Medulla oblongata (tissue), 1 donor: ENCODE measurements around the gene SH3BP2.
A peak's percentile ranks its signal among the peaks of the same experiment; 100 is the strongest.

Source experiments
- DNase-seq: peaks from one replicate; pipeline ENCODE4 v3.0.0-alpha.2; 2015; ENCODE audit errors: extremely low spot score

SH3BP2 gene

DNA sequence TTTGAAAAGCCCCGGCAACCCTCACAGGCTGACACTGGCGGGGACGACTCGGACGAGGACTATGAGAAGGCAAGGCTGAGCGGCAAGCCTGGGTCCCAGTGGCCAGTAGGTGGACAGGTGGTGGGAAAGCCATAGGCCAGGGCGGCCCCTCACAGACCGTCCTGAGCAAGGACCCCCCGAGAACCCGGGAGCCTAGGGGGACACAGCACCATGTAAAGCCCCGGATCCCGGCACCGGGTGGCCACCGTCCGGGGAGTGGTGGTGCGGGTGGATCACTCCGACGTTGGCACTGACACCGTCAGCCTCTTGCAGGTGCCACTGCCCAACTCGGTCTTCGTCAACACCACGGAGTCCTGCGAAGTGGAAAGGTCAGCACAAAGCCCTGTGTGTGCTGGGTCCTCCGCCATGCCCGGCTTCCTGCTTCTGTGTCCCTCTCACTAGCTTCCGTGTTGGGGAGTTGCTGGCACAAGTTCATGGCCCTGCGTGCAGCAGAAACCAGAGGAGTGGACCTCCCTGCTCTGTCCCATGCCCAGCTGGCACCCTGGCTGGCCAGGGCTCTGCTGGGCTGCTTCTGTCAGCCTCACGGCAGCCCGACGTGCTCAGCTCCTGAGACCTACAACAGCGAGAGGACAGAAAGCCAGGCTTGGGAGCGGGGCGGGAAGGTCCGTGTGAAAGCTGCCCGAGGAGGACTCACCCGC, 38.9 kb downstream of the SH3BP2 start:
- DNase-seq, result no peak

DNA sequence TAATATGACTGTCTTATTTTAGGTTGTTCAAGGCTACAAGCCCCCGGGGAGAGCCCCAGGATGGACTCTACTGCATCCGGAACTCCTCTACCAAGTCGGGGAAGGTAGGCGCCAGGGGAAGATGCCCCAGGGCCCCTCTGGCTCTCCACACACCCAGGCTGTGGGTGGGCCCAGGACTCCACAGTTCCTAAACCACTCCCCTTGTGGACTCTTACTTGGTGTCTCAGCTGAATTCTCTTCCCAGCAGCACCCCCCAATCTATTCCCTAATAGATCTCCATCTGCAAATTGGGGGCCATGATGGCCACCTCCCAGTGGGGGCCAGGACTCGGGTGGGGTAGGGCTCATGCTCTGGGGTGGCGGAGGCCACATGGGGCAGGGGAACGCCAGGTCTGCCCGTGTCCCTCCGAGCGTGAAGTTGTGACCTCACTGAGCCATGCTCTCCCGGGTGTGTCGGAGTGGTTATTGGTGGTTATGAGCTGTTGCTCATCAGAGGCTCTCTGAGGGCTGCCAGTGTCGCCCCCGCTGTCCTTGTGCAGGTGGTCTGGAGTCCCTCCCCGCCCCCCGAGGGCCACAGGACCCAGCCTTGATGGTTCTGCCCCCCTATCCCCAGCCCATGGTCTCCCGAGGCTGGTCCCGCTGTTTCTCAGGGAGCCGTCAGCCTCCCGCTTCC, 39.6 kb downstream of the SH3BP2 start:
- no peak for DNase-seq

DNA sequence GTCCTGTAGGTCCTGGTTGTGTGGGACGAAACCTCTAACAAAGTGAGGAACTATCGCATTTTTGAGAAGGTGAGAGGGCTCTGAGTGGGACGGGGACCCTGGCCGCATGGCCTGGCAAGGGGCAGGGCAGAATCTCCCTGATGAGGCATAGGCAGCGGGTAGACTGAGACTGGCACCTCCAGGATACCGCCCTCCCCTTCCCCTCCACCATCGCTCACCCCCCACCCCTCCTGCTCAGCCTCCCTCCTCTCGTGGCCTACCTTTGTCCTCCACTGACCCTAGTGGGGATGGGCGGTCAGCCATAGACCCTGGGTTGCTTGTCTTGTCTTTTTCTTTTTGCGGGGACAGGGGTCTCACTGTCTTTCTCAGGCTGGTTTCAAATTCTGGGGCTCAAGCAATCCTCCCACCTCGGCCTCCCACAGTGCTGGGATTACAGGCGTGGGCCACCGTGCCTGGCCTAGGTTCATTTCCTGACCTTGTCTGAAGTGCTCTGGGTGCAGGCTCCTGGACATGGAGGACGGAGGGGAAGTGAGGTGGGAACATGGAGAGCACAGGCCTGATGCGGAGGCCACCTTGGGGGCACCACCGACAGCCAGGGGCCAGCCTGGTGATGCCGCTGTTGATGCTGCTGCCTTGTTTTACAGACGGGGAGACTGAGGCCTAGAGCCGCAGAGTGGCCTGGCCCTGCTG, 40.2 kb downstream of the SH3BP2 start:
- DNase-seq, result no peak

DNA sequence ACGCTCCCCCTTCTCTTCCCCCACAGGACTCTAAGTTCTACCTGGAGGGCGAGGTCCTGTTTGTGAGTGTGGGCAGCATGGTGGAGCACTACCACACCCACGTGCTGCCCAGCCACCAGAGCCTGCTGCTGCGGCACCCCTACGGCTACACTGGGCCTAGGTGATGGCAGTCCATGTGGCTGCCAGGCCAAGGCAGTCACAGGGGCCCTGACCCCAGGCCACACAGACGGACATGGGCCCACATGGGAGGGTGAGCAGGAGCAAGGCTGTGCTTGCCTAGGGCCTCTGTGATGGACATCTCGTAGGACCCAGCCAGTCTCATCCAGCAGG, 40.8 kb downstream of the SH3BP2 start:
- no peak for DNase-seq

DNA sequence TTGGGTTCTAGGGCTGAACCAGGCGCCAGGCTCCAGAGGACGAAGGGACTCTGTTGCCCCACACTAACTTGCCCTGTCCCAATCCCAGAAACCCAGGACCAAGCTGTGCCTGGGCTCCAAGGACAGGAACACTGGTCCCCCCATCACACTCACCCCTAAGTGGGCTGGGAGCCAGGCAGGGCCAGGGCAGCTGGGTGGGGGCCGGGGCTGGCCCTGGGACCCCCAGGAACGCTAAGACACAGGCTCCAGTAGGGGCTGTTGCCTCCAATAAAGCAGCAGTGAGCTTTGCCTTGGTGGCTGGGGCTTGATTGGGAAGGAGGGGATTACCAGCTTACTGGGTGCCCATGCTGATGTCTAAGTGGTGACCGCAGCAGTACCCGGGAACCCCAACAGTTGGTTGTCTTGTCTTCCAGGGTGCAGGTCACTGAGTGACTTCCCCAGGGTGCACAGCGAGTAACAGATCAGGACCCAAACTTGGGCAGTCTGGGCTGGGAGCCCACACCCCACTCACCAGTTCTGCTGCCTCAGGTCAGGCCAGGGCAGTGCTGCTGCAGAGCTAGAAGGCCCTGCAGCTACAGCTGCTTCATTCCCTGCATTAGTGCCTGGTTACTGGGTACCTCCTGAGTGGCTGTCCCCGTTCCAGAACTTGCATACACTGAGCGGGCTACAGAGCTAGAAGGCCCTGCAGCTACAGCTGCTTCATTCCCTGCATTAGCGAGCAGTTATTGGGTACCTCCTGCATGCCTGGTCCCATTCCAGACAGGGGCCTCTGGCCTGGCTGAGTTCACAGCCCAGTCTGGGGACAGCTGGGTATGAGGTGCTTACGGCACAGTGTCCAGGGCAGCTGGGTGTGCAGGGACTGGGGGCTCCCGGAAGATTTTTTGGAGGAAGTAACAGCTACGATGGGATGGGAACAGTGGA, 41.4 kb downstream of the SH3BP2 start:
- no peak for DNase-seq

DNA sequence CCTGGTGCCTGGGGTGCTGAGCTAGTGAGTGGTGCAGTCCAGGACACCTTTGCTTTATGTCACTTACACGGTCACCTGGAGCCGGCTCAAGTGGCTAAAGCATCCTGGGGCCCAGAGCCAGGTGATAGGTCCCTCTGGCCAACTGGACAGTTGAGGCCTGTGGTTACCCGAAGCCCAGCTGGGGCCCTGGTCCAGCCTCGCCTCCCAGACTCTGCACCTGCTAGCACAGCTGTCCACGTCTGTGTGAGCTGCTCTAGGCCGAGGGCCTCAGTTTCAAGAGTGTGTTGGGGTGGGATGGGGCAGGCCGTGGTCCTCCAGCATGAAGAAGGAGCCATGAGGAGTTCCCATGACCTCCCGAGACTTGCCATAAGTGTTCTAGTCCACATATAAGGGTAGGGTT, 43.1 kb downstream of the SH3BP2 start:
- no peak for DNase-seq

DNA sequence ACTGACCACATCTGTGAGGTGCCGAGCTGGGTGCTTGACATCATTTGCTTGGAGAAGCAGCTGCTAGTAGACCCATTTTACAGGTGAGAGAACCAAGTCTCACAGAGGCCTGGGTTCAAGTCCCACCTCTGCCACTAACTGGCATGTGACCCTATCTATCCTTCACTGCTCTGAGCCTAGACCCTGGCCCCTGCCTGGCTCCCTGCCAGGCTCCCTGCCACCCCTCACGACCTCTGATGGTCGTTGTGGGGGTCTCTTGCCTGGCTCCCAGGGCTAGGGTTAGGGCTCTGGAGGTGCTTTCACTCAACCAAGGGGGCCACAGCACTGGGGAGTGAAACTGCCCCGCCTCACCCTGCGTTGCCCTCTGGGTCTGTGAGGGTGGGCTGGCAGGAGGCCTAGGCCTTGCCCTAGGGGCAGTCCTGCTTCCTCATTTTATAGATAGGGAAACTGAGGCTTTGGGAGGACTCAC, 43.5 kb downstream of the SH3BP2 start:
- DNase-seq, result no peak

DNA sequence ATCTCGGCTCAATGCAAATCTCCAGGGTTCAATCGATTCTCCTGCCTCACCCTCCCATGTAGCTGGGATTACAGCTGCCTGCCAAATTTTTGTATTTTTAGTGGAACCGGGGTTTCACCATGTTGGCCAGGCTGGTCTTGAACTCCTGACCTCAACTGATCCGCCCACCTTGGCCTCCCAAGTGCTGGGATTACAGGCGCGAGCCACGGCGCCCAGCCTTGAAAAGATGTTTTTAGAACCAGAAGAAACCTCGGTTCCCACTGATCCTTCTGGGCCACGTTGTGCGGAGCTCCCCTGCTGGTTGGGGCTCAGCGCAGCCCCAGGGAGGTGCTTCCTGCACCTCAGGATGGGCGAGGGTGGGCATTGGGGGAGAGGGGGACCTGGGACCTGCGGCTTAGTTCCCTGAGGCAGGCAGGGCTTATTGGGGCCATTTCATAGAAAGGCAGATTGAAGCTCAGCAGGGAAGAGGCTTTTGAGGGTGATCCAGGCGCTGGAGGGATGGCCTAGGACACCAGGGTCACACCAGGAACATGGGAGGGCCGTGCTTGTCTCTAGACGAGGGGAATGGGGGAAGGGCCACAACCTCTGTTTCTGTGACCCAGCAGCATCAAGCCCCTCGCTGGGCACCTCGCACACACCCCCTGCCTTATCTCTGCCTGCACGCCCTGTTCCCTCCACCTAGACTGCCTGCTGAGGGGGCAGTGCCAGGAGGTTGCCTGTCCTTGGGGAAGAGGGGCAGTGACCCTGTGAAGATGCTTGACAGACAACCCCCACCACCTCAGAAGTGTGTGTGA, 44.4 kb downstream of the SH3BP2 start:
- DNase-seq, result no peak

DNA sequence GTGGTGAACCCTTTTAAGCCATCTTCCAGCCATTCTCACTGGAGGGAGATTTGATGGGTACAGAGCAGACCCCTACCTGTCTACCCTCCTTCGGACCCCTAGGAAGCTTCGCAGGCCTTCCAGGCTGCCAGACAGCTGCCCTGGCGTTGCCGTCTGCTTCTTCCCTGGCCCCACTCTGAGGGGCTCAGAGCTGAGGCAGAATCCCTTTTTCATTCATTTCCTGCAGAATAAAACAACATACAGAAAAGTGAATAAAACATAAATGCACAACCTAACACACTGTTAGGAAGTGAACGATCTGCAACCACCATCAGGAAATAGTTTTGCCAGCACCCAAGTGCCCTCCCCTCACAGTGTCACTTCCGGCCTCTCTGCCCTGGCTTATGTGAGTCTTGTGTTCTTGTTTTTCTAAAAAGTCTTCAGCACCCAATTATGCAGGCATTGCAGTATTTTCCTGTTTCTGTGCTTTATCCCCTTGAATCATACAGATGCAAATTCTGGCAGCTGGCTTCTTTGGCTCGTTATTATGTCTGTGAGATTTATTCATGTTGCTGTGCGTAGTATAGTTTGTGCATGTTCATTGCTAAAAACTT, 45.1 kb downstream of the SH3BP2 start:
- peak; percentile 76 for DNase-seq

DNA sequence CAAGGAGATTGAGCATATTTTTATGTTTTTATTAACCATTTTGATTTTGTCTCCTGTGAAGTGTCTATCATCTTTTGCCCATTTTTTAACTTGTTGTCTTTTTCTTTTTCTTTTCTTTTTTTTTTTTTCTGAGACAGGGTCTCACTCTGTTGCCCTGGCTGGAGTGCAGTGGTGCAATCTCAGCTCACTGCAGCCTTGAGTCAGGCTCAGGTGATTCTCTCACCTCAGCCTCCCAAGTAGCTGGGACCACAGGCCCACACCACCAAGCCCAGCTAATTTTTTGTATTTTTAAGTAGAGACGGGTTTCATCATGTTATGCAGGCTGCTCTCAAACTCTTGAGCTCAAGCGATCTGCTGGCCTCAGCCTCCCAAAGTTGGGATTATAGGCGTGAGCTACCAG, 46.2 kb downstream of the SH3BP2 start:
- no peak for DNase-seq

DNA sequence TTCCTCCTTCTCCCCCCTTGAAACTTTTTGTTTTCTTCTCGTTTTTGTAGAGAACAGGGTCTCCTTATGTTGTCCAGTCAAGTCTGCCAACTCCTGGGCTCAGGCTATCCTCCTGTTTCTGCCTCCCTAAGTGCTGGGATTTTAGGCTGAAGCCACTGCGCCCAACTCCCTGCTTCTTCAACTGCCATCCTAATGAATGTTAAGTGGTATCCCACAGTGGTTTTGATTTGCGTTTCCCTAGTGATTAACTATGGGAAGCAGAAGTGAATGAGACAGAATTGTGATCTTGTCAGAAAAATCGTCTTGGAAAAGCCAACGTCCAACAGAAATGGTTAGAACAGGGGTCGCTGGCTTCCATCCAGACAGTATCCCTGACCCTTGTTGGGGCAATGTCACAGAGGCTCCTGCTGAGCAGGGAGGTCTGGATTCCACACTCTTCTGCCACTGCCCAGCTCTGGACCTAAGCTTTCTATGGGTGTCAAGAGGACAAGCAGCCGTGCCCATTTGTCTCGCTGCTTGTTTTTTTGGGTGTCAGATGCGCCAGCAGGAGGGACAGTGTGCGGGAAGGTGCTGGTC, 49.9 kb downstream of the SH3BP2 start:
- DNase-seq, result peak; percentile 34

DNA sequence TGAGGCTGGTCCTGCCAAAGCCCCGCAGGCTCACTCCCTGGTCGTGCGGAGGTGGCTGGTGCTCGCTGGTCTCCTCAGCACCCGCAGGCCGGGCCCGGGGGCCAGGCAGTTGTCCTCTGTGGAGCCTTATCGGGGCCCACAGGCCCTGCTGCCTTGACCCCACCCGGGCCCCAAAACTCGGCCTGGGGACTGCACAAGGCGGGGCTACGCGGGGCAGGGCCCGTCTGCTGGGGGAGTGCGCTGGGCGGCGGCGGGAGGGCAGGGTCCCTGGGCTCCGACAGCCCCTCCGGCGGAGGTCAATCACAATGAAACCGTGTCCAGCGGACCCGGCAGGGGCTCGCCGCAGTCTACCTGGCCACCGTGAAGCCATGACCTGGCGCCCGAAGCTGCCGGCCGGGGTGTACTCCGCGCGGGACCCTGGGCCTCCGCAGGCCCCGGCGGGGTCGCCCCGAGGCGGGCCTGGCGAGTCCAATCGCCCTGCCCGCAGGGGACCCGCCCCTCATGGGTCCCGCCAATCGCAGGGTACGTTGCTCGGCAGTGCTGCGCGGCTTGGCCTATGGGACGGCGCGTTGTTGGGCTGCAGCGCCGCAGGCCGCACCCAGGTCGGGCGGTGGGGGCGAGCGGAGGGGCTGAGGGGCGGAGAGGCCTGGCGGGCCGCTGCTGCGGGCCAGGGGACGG, 50.5 kb downstream of the SH3BP2 start, which contains the start of gene ADD1:
Gene ADD1 (plus strand): TSS at position 582 of the 678 bp plus-strand sequence. CDS start 32,072 bp downstream, outside the sequence.
- peak; percentile 95 for DNase-seq

DNA sequence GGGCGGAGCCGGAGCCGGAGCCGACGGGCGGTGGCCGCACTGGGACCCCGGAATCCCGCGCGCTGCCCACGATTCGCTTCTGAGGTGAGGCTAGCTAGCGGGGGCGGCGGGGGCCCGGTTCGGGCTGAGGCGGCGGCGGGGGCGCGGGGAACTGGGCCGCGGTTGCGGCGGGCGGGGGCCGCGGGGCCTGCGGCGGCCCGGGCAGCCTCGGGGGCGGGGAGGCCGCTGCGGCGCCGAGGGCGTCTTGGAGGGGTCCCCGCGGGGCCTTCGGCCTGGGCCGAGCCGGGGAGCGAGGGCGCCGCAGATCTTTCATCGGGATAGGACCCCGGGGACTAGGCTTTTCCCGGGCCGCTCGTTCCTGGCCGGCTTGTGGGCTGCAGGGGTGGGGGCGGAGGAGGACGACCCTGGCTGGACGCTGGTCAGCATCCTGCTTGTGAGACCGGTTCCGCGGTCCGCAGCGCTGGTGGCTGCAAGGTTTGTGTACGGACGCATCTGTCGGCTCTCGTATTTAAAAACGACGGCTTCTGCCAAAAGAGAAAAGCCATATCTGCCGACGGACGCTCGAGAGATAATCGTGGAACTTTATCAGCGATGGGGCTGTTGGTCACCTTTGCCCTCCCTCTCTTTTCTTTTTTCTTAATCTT, 51.2 kb downstream of the SH3BP2 start:
- DNase-seq, result peak; percentile 21

DNA sequence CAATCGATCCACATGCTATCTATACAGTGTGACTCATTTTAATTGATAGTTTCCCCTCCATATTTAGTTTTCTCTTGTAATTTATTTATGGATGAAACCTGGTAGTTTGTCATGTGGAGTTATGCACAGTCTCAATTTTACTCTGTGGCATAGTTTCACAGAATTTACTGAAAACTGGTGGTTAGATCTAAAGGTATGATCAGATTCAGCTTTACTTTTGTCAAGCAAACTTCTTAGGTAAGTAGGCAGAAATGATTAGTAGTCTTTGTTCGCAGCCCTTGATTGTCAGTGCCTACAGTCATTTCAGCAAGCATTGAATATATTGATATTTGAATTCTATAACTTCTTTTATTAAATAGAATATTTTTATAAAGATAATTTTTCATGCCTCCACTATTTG, 53.3 kb downstream of the SH3BP2 start:
- no peak for DNase-seq

DNA sequence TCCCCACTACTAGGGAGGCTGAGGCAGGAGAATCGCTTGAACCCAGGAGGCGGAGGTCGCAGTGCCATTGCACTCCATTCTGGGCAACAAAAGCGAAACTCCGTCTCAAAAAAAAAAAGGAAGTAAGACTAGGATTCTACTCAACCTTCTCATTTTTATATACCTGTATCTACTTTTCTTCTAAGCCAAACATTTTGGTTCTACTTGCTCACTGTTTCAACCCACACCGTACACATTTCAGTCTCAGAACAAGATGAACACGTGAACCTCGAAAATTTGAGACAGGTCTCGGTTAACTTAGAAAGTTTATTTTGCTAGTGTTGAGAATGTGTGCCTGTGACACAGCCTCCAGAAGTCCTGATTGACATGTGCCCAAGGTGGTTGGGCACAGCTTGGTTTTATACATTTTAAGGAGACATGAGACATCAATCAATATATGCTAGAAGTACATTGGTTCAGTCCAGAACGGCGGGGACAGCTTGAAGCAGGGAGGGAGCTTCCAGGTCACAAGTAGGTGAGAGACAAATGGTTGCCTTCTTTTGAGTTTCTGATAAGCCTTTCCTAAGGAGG, 54.5 kb downstream of the SH3BP2 start:
- DNase-seq, result no peak

DNA sequence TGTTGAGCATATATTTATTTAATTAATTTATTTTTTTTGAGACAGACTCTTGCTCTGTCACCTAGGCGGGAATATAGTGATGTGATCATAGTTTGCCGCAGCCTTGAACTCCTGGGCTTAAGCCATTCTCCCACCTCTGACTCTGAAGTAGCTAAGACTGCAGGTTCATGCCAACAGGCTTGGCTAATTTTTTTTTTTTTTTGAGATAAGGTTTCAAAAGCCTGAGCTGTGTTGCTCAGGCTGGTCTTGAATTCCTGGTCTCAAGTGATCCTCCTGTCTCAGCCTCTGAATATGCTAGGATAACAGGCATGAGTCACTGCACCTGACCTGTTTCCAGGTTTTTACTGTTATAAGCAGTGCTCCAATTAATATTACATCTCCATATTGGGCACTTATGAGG, 55.6 kb downstream of the SH3BP2 start:
- no peak for DNase-seq

DNA sequence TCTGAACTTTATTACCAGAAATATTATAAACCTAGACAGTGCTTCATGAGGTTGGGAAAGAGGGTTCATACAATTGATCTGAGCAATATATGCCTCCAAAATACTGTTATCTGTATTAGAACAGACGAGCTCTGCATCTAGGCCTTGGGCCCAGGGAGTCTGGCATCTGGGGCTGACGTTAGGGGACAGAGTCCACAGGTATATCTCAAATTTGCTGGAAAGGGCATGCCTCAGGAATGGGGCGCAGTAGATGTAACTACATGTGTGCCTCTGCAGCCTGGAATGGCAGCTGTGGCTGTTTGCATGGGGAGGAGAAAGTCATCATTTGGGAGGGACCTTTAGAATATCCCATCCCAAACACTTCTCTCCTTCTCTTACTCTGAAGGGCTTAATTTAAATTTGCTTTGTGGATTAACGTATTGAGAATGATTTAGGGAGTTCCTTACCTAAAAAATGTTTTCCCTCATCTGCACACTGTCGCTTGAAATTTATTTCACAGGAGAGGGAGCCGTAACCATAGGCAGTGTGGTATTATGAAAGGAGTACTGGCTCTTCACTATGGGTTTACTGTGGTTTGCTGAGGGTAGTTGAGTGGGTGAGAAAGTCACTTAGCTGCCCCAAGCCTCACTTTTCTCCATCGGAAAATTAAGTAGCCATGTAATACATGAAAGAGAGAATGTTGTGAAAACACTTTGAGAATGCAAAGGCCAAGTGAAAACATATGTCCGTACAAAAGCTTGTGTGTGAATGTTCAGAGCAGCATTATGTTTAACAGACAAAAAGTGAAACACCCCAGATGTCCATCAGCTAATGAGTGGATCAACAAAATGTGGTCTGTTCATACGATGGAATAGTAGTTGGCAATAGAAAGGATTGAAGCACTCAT, 56.6 kb downstream of the SH3BP2 start:
- no peak for DNase-seq
